B cell (primary cell): ENCODE data around the gene DLK2. TPM values are rescaled to one million over a fixed set of nuclear protein-coding genes. Genes with fewer than 3 reads are reported as not detected.

Experiments used
- ATAC-seq: fragments of 200-7000 bp; cut with Tn5 transposase; one replicate; pipeline ENCODE4 v1.10.0; 2021; ENCODE audit warnings: low read depth, mild to moderate bottlenecking, moderate number of reproducible peaks, moderate library complexity
- CTCF ChIA-PET: fragments of 350-600 bp; sonication (Branson Sonifier 250); formaldehyde crosslinking; loops from one replicate; lab custom pipeline; 2021; ENCODE audit warnings: antibody characterized with exemption, inconsistent platforms; lab: Charles Lee
- POLR2A ChIA-PET: fragments of 350-600 bp; sonication (Branson Sonifier 250); formaldehyde crosslinking; loops from one replicate; lab custom pipeline; 2021; ENCODE audit warnings: antibody characterized with exemption; lab: Charles Lee
- DNase-seq: peaks from one replicate; pipeline ENCODE4 v3.0.0; 2013
- H2AFZ ChIP-seq: 2 replicates; pipeline ENCODE4 v1.6.1; 2012; ENCODE audit warnings: mild to moderate bottlenecking, low read depth, low read length; ENCODE audit not compliant: insufficient read depth, poor library complexity, severe bottlenecking
- H3K27ac ChIP-seq, 2 donors: 1 replicate in 1 of 2; 2 replicates in 1 of 2; pipeline ENCODE4 v1.5.1; 2012 to 2013; ENCODE audit warnings: low read length in 2 of 2, mild to moderate bottlenecking in 2 of 2, moderate library complexity in 1 of 2
- H3K27me3 ChIP-seq, 4 experiments: fragments of 200-600 bp in 1 of 4; sonication (generic) in 1 of 4; replicated peaks in 1 of 4; 1 replicate in 2 of 4; 2 replicates in 2 of 4; pipeline versions ENCODE4 v1.6.1 to v1.7.0; 2013 to 2016; ENCODE audit warnings: low read length in 3 of 4, mild to moderate bottlenecking in 2 of 4, mixed read lengths in 1 of 4, moderate library complexity in 1 of 4; ENCODE audit not compliant: insufficient read depth in 4 of 4, control insufficient read depth in 3 of 4; ENCODE audit errors: control extremely low read depth in 1 of 4
- H3K36me3 ChIP-seq, 2 experiments: replicated peaks in 1 of 2; 1 replicate in 1 of 2; 2 replicates in 1 of 2; pipeline versions ENCODE4 v1.6.1 to v1.7.1; 2013; ENCODE audit warnings: low read length in 1 of 2; ENCODE audit not compliant: insufficient read depth in 2 of 2, control insufficient read depth in 1 of 2; ENCODE audit errors: control extremely low read depth in 1 of 2, extremely low read depth in 1 of 2
- H3K4me1 ChIP-seq, 2 donors: fragments of 200-600 bp in 1 of 2; sonication (generic) in 1 of 2; 1 replicate in 1 of 2; 2 replicates in 1 of 2; pipeline versions ENCODE4 v1.5.1 to v1.6.1; 2013 to 2017; ENCODE audit warnings: low read length in 2 of 2; ENCODE audit not compliant: control insufficient read depth in 2 of 2, insufficient read depth in 2 of 2
- H3K4me2 ChIP-seq: replicated peaks from 2 replicates; pipeline ENCODE3; 2012; ENCODE audit warnings: mild to moderate bottlenecking, low read depth, low read length; ENCODE audit not compliant: poor library complexity, severe bottlenecking
- H3K4me3 ChIP-seq, 5 experiments: fragments of 200-600 bp in 1 of 5; sonication (generic) in 1 of 5; 1 replicate in 3 of 5; 2 replicates in 2 of 5; pipeline versions ENCODE4 v1.5.1 to v1.7.0; 2011 to 2016; ENCODE audit warnings: low read length in 4 of 5, mild to moderate bottlenecking in 4 of 5, low read depth in 2 of 5, control low read depth in 1 of 5, moderate library complexity in 1 of 5; ENCODE audit not compliant: insufficient read depth in 1 of 5; ENCODE audit errors: control extremely low read depth in 1 of 5, extremely low read depth in 1 of 5
- H3K79me2 ChIP-seq: fragments of 200-600 bp; sonication (generic); one replicate; pipeline ENCODE4 v1.6.0; 2016; ENCODE audit warnings: low read length; ENCODE audit not compliant: control insufficient read depth, insufficient read depth
- H3K9ac ChIP-seq: fragments of 200-600 bp; sonication (generic); 2 replicates; pipeline ENCODE4 v1.6.1; 2017; ENCODE audit warnings: mild to moderate bottlenecking, low read length, moderate library complexity
- H3K9me3 ChIP-seq, 3 donors: one replicate each; pipeline versions ENCODE4 v1.6.1 to v1.7.1; 2013; ENCODE audit warnings: low read length in 2 of 3; ENCODE audit not compliant: control insufficient read depth in 2 of 3, insufficient read depth in 1 of 3; ENCODE audit errors: control extremely low read depth in 1 of 3
- H4K20me1 ChIP-seq: 2 replicates; pipeline ENCODE4 v1.6.0; 2012; ENCODE audit warnings: mild to moderate bottlenecking, low read length; ENCODE audit not compliant: insufficient read depth, control insufficient read depth, poor library complexity, severe bottlenecking
- H3K27ac Mint-ChIP-seq: one replicate; pipeline ENCODE4 v1.8.0; 2021; ENCODE audit warnings: mixed read lengths
- H3K27me3 Mint-ChIP-seq: one replicate; pipeline ENCODE4 v1.8.0; 2021; ENCODE audit warnings: mixed read lengths
- H3K4me1 Mint-ChIP-seq: one replicate; pipeline ENCODE4 v1.8.0; 2021; ENCODE audit warnings: mixed read lengths
- H3K4me3 Mint-ChIP-seq: one replicate; pipeline ENCODE4 v1.8.0; 2021; ENCODE audit warnings: mixed read lengths
- H3K9me3 Mint-ChIP-seq: one replicate; pipeline ENCODE4 v1.8.0; 2022; ENCODE audit warnings: mixed read lengths; ENCODE audit not compliant: insufficient read depth
- EZH2 ChIP-seq: IDR thresholded peaks from 2 replicates; pipeline ENCODE4 v1.6.1; 2012; ENCODE audit warnings: borderline replicate concordance, low read depth, mild to moderate bottlenecking, moderate library complexity, low read length; ENCODE audit not compliant: insufficient read depth, poor library complexity, severe bottlenecking
- WGBS: methylation state at CpG from one replicate; pipeline ENCODE4 v1.1.5; 2013; ENCODE audit warnings: missing lambda C conversion rate; ENCODE audit not compliant: insufficient coverage; 5-methylcytosine and 5-hydroxymethylcytosine counted together
- intact Hi-C: fragments of 100-400 bp; cut with micrococcal nuclease; formaldehyde crosslinking; loops from one replicate; pipeline ENCODE4 v1.10.0; 2022
- polyA plus RNA-seq: library from polyadenylated mRNA; depleted of rRNA; stranded (reverse); fragments of >200 nt; gene quantifications from 2 replicates; pipeline ENCODE4 v1.2.3, GENCODE V29; 2012
- total RNA-seq, 2 donors: library from RNA; stranded (reverse); fragments of 120-200 nt in 1 of 2; gene quantifications; 1 replicate in 1 of 2; 2 replicates in 1 of 2; pipeline versions ENCODE4 v1.2.3 to v1.2.4, GENCODE V29; 2013 to 2022
- TF ChIP-seq, protein P1 (sequence below): fragments of 200-600 bp; IDR thresholded peaks from one replicate; pipeline ENCODE4 v1.8.0; 2022; ENCODE audit warnings: antibody characterized with exemption, mild to moderate bottlenecking

DLK2 gene
- total and polyA plus RNA-seq, 2 donors (not counting 1 experiment from before 2014, with no cell fraction given) = 0.34 TPM; not detected in 1

DNA sequence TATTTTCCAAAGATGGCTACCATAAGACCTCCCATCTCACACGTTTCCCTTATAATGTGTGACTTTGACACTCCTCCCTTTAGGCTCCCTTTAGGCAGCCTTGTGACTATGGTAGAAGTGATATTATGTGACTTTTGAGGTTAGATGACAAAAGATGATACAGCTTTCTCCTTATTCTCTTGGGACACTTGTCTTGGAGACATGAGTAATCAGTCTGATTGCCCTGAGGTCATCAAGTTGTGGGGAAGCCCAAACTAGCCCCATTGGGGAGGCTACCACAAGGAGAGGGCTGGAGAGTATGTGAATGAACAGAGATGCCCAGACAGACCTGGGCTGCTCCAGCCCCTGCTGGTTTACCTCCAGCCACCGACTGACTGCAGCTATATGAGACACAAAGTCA, 10.6 kb upstream of the DLK2 start:
- no peak overlapping the region for H3K4me3 Mint-ChIP-seq
- Histone ChIP-seq H3K9ac (no peak overlapping the region), H2AFZ (no peak overlapping the region), H4K20me1 (no peaks in the 10 kb centered on the region), H3K36me3 (no peaks in the 10 kb centered on the region), H3K27ac (no peak overlapping the region), H3K4me1 (no peaks in the 10 kb centered on the region), H3K79me2 (no peaks in the 10 kb centered on the region), H3K27me3 (peaks cover 0 to 42% (median 10%) of the 10 kb centered on the region in 4 experiments), H3K4me3 (no peak overlapping the region), H3K9me3 (no peaks in the 10 kb centered on the region), H3K4me2 (no peak overlapping the region)
- DNase-seq (no peak), ATAC-seq (no peak)
- WGBS = 83% methylated on average over 1 of the region's 2 CpGs
- intact Hi-C loops = no loop called here
- no peak overlapping the region for H3K27ac Mint-ChIP-seq
- TF ChIP-seq, protein P1, sequence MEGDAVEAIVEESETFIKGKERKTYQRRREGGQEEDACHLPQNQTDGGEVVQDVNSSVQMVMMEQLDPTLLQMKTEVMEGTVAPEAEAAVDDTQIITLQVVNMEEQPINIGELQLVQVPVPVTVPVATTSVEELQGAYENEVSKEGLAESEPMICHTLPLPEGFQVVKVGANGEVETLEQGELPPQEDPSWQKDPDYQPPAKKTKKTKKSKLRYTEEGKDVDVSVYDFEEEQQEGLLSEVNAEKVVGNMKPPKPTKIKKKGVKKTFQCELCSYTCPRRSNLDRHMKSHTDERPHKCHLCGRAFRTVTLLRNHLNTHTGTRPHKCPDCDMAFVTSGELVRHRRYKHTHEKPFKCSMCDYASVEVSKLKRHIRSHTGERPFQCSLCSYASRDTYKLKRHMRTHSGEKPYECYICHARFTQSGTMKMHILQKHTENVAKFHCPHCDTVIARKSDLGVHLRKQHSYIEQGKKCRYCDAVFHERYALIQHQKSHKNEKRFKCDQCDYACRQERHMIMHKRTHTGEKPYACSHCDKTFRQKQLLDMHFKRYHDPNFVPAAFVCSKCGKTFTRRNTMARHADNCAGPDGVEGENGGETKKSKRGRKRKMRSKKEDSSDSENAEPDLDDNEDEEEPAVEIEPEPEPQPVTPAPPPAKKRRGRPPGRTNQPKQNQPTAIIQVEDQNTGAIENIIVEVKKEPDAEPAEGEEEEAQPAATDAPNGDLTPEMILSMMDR = no peak
- TF ChIP-seq EZH2 = no peak
- CTCF ChIA-PET = no interaction called here
- H3K9me3 Mint-ChIP-seq = no peaks in the 10 kb centered on the region
- POLR2A ChIA-PET = interaction anchor here (0.7 kb wide), 1 partner anchor 15 kb away, joined by 3 read pairs; no protein-coding TSS in a partner anchor
- H3K4me1 Mint-ChIP-seq = no peaks in the 10 kb centered on the region
- H3K27me3 Mint-ChIP-seq = peaks cover 36% of the 10 kb centered on the region

DNA sequence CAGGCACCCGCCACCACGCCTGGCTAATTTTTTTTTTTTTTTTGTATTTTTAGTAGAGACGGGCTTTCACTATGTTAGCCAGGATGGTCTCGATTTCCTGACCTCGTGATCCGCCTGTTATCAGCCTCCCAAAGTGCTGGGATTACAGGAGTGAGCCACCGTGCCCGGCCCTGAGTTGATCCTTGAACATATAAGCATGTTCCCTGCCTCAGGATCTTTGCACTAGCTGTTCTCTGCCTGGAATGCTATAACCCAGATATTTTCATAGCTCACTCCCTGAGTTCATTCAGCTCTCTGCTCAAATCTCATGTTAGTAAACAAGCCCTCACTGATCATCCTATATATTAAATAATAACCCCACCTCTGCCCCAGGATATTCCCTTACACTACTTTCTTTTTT, 9.0 kb upstream of the DLK2 start:
- peaks cover 0 to 33% (median 10%) of the 10 kb centered on the region in 4 experiments for H3K27me3 ChIP-seq
- H4K20me1 ChIP-seq = no peaks in the 10 kb centered on the region
- no peaks in the 10 kb centered on the region for H3K36me3 ChIP-seq
- H3K79me2 ChIP-seq = no peaks in the 10 kb centered on the region
- 92% methylated on average over 2 of the region's 8 CpGs for WGBS
- H3K9me3 ChIP-seq = no peaks in the 10 kb centered on the region
- Mint-ChIP-seq H3K4me1 (no peaks in the 10 kb centered on the region), H3K4me3 (no peak overlapping the region), H3K27ac (no peak overlapping the region), H3K27me3 (peaks cover 33% of the 10 kb centered on the region), H3K9me3 (no peaks in the 10 kb centered on the region)
- H3K9ac ChIP-seq = no peak overlapping the region
- H3K27ac ChIP-seq = no peak overlapping the region
- TF ChIP-seq, protein P1 = no peak
- no peak for TF ChIP-seq EZH2
- no peak overlapping the region for H2AFZ ChIP-seq
- ATAC-seq (no peak), DNase-seq (no peak)
- H3K4me3 ChIP-seq = no peak overlapping the region
- CTCF ChIA-PET = interaction anchor here (0.7 kb wide), 1 partner anchor 36 kb away, joined by 4 read pairs; no protein-coding TSS in a partner anchor
- POLR2A ChIA-PET = interaction anchor here (0.7 kb wide), 1 partner anchor 14 kb away, joined by 4 read pairs; no protein-coding TSS in a partner anchor
- H3K4me2 ChIP-seq = no peak overlapping the region
- intact Hi-C loops = no loop called here
- H3K4me1 ChIP-seq = no peaks in the 10 kb centered on the region
